Retinal pigment epithelial cell (primary cell): ENCODE measurements around the gene RAB34.
"Not testable (repeated sequence)": the region's sequence is repeated elsewhere in the genome, so short reads cannot be mapped to it uniquely, and the experiment has no call there.

Experiments used
- DNase-seq: peaks from one replicate; pipeline ENCODE4 v3.0.0-alpha.2; 2010; ENCODE audit warnings: low read depth
- H3K4me3 ChIP-seq: 2 replicates; pipeline ENCODE4 v1.5.1; 2011; ENCODE audit warnings: mild to moderate bottlenecking, low read length, control low read depth, moderate library complexity
- CTCF ChIP-seq: conservative IDR thresholded peaks from 2 replicates; pipeline ENCODE4 v1.5.1; 2011; ENCODE audit warnings: low read depth, low read length, control low read depth, inconsistent platforms

RAB34 gene

GRCh38 chr17:28737770-28738679 is 20.4 kb upstream of the RAB34 start:
- no peak overlapping the region for H3K4me3 ChIP-seq
- no peak for TF ChIP-seq CTCF
- no peak for DNase-seq

GRCh38 chr17:28737316-28737715 is 19.6 kb upstream of the RAB34 start:
- TF ChIP-seq CTCF, result no peak
- DNase-seq, result no peak
- no peak overlapping the region for H3K4me3 ChIP-seq

- not testable (repeated sequence) for DNase-seq, H3K4me3 ChIP-seq
These were observed 18.5 kb upstream of the RAB34 start for GRCh38 chr17:28735913-28736769.

- DNase-seq, result no peak
- no peak overlapping the region for H3K4me3 ChIP-seq
- no peak for TF ChIP-seq CTCF
These were observed 17.6 kb upstream of the RAB34 start for GRCh38 chr17:28735242-28735722.

GRCh38 chr17:28734712-28735241 is 17.1 kb upstream of the RAB34 start:
- H3K4me3 ChIP-seq, result no peak overlapping the region
- TF ChIP-seq CTCF, result no peak
- DNase-seq, result no peak

GRCh38 chr17:28733346-28733745 is 15.7 kb upstream of the RAB34 start:
- no peak for TF ChIP-seq CTCF
- no peak overlapping the region for H3K4me3 ChIP-seq
- DNase-seq, result no peak

GRCh38 chr17:28729950-28730330 is 12.3 kb upstream of the RAB34 start:
- no peak overlapping the region for H3K4me3 ChIP-seq
- DNase-seq, result no peak
- no peak for TF ChIP-seq CTCF
